ENCODE measurements around the gene CYP27C1.
"Not testable (repeated sequence)": the region's sequence is repeated elsewhere in the genome, so short reads cannot be mapped to it uniquely, and the experiment has no call there.

The CYP27C1 gene

GRCh38 chr2:127165539-127165935 lies 54.6 kb downstream of the CYP27C1 start:
- Histone ChIP-seq H3K4me3 (ENCODE audit: low read depth, low read length, poor library complexity, severe bottlenecking) (no peak overlapping the region), H3K27me3 (ENCODE audit: insufficient read depth, low read length) (peaks cover 6% of the 10 kb centered on the region; the same call in 1 of the 2 replicates), H3F3A (ENCODE audit: insufficient read depth, low read length) (no peaks in the 10 kb centered on the region), H3K4me1 (ENCODE audit: insufficient read depth, low read length, severe bottlenecking) (no peaks in the 10 kb centered on the region), H3K36me3 (ENCODE audit: insufficient read depth, low read length) (no peaks in the 10 kb centered on the region), H3K79me2 (ENCODE audit: insufficient read depth, low read length) (no peaks in the 10 kb centered on the region), H3K27ac (ENCODE audit: low read depth, low read length, poor library complexity, severe bottlenecking) (no peak overlapping the region), H3K9ac (ENCODE audit: low read length) (no peak overlapping the region), H3K9me3 (ENCODE audit: low read length) (no peaks in the 10 kb centered on the region), H3K4me2 (ENCODE audit: low read length) (no peak overlapping the region), H2AFZ (ENCODE audit: low read length) (no peak overlapping the region), H3K9me2 (ENCODE audit: low read depth, low read length) (no peaks in the 10 kb centered on the region), H4K20me1 (ENCODE audit: insufficient read depth, low read length) (no peaks in the 10 kb centered on the region)
- TF ChIP-seq EZH2 (IDR thresholded peaks at IDR 0.05; ENCODE audit: borderline replicate concordance, low read length), result no peak
- TF ChIP-seq, protein P1, sequence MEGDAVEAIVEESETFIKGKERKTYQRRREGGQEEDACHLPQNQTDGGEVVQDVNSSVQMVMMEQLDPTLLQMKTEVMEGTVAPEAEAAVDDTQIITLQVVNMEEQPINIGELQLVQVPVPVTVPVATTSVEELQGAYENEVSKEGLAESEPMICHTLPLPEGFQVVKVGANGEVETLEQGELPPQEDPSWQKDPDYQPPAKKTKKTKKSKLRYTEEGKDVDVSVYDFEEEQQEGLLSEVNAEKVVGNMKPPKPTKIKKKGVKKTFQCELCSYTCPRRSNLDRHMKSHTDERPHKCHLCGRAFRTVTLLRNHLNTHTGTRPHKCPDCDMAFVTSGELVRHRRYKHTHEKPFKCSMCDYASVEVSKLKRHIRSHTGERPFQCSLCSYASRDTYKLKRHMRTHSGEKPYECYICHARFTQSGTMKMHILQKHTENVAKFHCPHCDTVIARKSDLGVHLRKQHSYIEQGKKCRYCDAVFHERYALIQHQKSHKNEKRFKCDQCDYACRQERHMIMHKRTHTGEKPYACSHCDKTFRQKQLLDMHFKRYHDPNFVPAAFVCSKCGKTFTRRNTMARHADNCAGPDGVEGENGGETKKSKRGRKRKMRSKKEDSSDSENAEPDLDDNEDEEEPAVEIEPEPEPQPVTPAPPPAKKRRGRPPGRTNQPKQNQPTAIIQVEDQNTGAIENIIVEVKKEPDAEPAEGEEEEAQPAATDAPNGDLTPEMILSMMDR (IDR thresholded peaks at IDR 0.05; ENCODE audit: low read length), result no peak

- no peak overlapping the region for H3K4me3 ChIP-seq (ENCODE audit: low read depth, low read length, poor library complexity, severe bottlenecking)
- no peaks in the 10 kb centered on the region for H3K4me1 ChIP-seq (ENCODE audit: insufficient read depth, low read length, severe bottlenecking)
- no peaks in the 10 kb centered on the region for H3F3A ChIP-seq (ENCODE audit: insufficient read depth, low read length)
- no peaks in the 10 kb centered on the region for H4K20me1 ChIP-seq (ENCODE audit: insufficient read depth, low read length)
- H3K9me2 ChIP-seq (ENCODE audit: low read depth, low read length), result no peaks in the 10 kb centered on the region
- no peak overlapping the region for H2AFZ ChIP-seq (ENCODE audit: low read length)
- H3K4me2 ChIP-seq (ENCODE audit: low read length), result no peak overlapping the region
- no peak overlapping the region for H3K9ac ChIP-seq (ENCODE audit: low read length)
- no peaks in the 10 kb centered on the region for H3K36me3 ChIP-seq (ENCODE audit: insufficient read depth, low read length)
- TF ChIP-seq, protein P1 (IDR thresholded peaks at IDR 0.05; ENCODE audit: low read length), result no peak
- no peak for TF ChIP-seq EZH2 (IDR thresholded peaks at IDR 0.05; ENCODE audit: borderline replicate concordance, low read length)
- H3K79me2 ChIP-seq (ENCODE audit: insufficient read depth, low read length), result no peaks in the 10 kb centered on the region
- no peak overlapping the region for H3K27ac ChIP-seq (ENCODE audit: low read depth, low read length, poor library complexity, severe bottlenecking)
- peaks cover 4% of the 10 kb centered on the region; the same call in 1 of the 2 replicates for H3K27me3 ChIP-seq (ENCODE audit: insufficient read depth, low read length)
- no peaks in the 10 kb centered on the region for H3K9me3 ChIP-seq (ENCODE audit: low read length)
These were observed 55.1 kb downstream of the CYP27C1 start for GRCh38 chr2:127164761-127165538.

- Histone ChIP-seq H3K9ac (ENCODE audit: low read length) (no peak overlapping the region), H2AFZ (ENCODE audit: low read length) (no peak overlapping the region), H3K4me3 (ENCODE audit: low read depth, low read length, poor library complexity, severe bottlenecking) (no peak overlapping the region), H3K79me2 (ENCODE audit: insufficient read depth, low read length) (no peaks in the 10 kb centered on the region), H3K9me3 (ENCODE audit: low read length) (no peaks in the 10 kb centered on the region), H3K27me3 (ENCODE audit: insufficient read depth, low read length) (peaks cover 4% of the 10 kb centered on the region; the same call in 1 of the 2 replicates), H3K27ac (ENCODE audit: low read depth, low read length, poor library complexity, severe bottlenecking) (no peak overlapping the region), H4K20me1 (ENCODE audit: insufficient read depth, low read length) (no peaks in the 10 kb centered on the region), H3K36me3 (ENCODE audit: insufficient read depth, low read length) (no peaks in the 10 kb centered on the region), H3K4me2 (ENCODE audit: low read length) (no peak overlapping the region), H3F3A (ENCODE audit: insufficient read depth, low read length) (no peaks in the 10 kb centered on the region), H3K9me2 (ENCODE audit: low read depth, low read length) (no peaks in the 10 kb centered on the region), H3K4me1 (ENCODE audit: insufficient read depth, low read length, severe bottlenecking) (no peaks in the 10 kb centered on the region)
- TF ChIP-seq EZH2 (IDR thresholded peaks at IDR 0.05; ENCODE audit: borderline replicate concordance, low read length), result no peak
- TF ChIP-seq, protein P1 (IDR thresholded peaks at IDR 0.05; ENCODE audit: low read length), result no peak
These were observed 56.2 kb downstream of the CYP27C1 start for GRCh38 chr2:127163921-127164320.

DNA sequence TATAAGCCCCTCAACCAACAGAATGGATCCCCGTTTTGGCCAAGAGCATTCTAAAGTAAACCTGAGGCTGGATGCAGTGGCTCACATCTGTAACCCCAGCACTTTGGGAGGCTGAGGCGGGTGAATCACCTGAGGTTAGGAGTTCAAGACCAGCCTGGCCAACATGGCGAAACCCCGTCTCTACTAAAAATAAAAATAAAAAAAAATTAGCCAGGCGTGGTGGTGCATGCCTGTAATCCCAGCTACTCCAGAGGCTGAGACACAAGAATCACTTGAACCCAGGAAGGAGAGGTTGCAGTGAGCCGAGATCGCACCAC lies 57.1 kb downstream of the CYP27C1 start:
- H3K9ac ChIP-seq (ENCODE audit: low read length); H3K36me3 ChIP-seq (ENCODE audit: insufficient read depth, low read length); H3K79me2 ChIP-seq (ENCODE audit: insufficient read depth, low read length); H3F3A ChIP-seq (ENCODE audit: insufficient read depth, low read length); H4K20me1 ChIP-seq (ENCODE audit: insufficient read depth, low read length); H3K9me3 ChIP-seq (ENCODE audit: low read length); H3K27me3 ChIP-seq (ENCODE audit: insufficient read depth, low read length); H3K27ac ChIP-seq (ENCODE audit: low read depth, low read length, poor library complexity, severe bottlenecking); H3K4me2 ChIP-seq (ENCODE audit: low read length); H3K4me3 ChIP-seq (ENCODE audit: low read depth, low read length, poor library complexity, severe bottlenecking); H3K4me1 ChIP-seq (ENCODE audit: insufficient read depth, low read length, severe bottlenecking); H3K9me2 ChIP-seq (ENCODE audit: low read depth, low read length); H2AFZ ChIP-seq (ENCODE audit: low read length): not testable (repeated sequence)

Measured in OCI-LY1 (cell line).